HG03045 (cell line): ENCODE measurements around the gene PPP2R2C.

Experiments
- ATAC-seq: cut with Tn5 transposase; IDR thresholded peaks from one replicate; pipeline ENCODE4 v1.9.1; 2021; ENCODE audit warnings: mild to moderate bottlenecking, moderate library complexity; ENCODE audit not compliant: unreplicated experiment

The PPP2R2C gene

DNA sequence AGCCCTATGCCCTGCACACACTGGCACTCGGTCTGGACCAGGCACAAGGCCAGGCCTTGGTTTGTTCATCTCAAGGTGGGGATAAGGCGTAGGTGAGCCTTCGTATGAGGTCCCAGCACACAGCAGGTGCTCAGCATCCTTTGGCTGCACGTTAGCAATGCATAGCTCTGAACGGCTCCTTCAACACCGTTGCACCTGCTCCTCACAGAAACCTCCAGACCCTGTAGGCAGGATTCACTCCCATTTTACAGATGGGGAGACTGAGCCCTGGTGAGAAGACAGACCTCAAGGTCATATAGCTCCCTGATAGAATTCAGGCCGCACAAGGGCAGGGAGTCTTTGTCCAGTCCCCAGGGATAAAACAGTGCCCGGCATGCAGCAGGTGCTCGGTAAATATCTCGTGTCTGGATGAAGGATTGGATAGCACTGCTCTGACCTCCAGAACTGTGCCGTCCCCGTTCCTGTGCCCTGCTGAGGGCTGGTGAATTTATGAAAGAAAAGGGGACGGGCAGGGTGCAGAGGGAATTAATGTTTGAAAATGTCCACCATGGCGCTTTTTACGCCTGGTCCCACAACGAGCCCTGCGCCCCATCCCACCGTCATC, 2.4 kb downstream of the PPP2R2C start:
- no peak for ATAC-seq

DNA sequence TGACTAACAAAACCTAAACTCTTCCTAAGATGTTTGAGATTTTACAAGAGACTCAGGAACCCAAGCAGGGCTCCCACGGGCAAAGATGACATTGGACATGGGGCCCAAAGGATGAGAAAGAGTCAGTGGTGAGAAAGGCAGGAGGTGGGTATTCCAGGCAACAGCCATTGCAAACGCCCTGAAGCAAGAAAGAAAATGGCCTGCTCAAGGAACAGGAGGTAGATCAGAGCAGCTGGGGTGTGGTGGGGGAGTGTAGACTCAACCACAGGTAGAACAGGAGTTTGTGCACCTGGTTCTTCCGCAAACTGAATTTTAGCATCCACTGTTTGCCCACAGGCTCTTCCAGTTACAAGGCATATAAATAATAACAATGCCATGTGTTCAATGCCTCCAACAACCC, 3.3 kb downstream of the PPP2R2C start:
- no peak for ATAC-seq

DNA sequence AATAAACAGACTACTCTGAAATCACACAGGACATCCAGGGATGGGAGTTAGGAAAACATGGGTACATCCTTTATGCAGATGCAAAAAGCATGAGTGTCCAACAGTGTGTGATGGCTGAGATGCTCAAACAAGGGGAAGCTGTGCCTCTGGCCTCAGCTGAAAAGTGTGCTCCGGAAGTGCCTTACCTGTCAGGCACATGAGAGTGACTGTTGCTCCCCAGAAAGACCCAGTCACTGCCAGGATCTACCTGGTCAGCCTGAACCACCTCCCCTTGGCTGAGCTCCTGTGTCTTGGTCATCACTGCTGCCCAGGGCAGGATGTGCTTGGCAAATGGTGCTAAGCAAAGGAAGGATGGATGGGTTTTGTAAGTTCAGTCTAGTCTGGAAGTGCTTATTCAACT, 4.0 kb downstream of the PPP2R2C start:
- ATAC-seq = no peak

DNA sequence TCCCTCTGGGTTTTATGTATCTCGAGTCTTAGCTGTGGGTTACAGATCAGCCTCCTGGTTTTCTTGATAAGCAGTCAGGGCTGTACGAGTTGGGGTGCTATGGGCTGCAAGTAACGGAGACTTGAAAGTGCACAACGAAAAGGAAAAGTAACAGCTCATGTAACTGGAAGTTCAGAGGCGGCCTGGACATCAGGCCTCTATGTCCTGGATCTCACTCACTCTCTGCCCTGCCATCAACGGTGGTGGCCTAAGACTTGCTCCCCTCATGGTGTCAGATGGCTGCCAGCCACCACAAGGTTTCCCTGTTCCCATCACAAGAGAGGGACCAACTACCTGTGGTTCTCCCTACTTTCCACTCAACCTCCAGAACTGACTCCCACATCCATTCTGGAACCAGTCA, 4.8 kb downstream of the PPP2R2C start:
- no peak for ATAC-seq

DNA sequence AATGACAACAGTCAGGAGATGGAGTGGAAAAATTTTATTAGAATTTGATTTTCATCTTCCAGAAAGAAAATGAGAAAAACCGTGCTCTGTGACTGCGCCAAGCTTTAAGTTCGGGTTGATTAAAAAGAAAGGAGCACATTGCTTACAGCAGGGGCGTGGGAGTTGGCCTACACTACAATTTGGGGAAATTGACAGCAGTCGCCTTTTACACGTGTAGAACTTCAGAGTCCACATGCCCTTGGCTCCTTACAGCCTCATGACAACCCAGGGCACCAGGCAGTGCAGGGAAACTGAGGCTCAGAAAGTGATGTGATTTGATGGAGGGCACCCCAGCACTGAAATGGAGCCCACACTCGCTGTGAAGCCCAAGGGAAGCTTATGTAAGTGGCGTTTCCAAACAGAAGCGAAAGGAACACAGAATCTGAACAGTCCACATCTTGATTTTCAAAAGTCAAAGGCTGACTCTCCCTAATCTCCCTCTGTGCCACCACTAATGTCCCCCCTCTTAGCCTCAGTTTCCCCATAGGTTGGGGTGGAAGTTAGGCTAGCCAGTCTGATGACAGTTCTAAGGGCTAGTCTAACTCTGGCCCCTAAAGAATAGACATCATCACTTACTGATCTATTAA, 5.5 kb downstream of the PPP2R2C start:
- ATAC-seq = no peak

DNA sequence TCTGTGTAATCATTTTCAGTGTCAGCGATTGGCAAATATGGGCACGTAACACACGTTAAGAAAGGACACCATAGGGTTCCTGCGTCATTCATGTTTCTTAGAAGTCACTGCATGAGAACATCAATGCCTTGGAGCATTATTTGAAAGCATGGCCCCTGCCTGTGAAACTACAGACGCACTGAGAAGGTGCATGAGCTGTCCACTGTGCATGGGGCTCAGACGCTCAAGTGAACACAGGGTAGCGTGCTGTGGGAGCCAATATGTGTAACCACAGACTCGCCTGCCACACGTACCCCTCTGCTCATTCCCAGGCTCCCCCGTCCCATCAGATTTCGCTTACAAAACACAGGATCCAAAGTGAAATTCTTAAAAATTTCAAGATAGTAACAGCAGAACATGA, 6.5 kb downstream of the PPP2R2C start:
- no peak for ATAC-seq

DNA sequence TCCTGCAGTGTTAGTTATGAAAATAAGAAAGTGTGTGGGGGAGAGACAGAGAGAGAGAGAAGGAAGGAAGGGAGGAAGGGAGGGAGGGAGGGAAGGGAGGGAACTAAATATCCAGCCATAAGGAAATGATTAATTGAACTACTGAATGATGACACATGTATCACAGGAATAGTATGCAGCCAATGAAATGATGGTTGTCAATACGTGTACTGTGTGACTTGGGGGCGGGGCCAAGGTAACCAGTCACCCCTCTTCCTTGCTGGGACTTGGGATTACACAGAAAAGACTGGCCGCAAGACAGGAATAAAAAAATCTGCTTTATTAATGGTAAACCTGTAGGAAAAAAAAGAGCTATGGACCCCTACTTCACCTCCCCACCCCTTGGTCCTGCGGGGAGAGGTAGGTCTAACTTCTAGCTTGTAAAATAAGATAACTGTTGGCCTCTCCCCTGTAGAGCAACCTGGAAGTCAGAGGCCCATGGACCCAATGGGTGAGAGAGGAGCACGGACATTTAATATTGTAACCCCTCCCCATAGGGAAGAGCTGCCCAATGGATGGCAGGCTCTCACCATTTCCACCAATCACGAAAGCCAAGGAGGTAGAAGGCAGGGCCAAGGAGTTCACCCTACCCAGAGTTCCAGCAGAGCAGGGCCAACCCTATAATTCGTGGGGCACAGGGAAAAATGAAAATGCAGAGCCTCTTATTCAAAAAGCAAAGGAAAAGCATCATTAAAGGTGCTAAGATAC, 7.4 kb downstream of the PPP2R2C start:
- ATAC-seq = no peak

DNA sequence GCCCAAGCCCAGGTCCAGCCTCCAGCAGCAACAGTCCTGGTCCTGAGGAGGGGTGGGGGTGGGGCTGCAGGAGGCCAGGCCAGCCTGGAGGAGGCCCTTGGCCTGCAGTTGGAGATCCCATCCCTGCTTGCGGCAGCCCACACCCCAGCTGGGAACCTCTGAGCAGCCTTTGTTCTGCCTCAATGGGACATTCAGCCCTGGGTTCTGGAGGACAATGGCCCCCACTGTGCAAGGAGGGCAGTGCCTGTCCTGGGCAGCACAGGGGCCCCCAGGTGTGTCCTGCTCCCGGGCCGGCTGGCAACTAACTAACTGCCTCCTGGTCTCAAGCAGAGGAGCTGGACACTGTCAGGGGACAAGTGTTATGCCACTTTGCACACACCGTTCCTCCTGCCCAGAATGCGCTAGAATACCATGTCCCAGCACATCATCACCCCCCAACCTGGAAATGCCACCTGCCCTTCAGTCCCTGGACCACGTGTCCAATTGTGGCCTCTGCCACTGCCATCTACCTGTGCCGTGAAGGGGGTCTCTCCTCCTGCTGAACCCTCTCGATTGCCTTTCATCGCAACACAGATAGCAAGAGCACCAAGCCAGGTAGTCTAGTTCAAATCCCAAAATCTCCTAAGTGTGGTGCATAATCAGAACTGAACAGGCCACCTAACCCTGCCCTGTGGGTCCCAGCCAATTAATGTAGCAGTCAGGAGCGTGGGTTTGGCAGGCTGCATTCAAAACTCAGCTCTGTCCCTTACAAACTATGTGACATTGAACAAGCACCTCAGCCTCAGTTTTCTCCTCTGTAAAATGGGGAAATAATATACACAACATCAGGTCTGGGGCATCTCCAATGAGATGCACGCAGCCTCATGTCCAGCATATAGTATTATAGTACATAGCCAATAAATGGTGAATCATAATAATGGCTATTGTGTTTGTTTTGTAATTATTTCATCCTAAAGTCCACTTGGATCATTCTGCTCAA, 8.8 kb downstream of the PPP2R2C start:
- ATAC-seq = no peak

DNA sequence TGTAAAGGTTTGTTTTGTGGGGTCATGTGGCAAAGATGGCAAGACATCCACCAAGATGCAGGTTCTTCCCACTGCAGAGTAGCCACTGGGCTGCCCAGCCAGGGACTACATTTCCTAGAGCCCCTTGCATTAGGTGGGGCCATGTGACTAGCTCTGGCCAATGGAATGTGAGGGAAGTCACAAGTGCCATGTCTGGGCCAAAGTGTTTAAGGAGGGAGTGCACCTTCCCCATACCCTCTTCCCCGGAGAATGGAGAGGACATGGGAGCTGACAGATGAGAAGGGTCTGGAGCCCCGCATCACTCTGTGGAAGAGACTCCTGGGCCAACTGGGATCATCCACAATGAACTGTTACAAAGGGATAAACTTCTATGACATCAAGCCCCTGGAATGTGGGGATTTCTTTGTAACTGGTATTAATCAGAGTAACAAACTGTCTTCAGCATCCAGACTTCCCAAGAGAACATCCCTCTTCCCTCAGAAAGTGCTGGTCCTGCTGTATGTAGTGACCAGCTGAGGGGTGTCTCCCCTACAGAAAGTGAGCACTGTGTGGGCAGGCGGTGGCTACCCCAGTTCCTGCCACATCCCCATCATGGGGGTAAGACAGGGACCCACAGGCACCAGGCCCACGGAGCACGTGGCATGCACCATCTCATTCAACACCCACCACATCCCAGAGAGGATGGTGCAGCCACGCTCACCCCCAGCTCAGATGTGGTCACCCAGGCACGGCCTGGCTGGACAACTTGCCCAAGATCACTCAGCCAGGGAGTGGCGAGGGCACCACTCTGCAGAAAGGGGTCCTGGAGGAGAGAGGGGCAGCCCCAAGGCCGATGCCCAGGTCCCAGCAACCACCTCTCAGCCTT, 10.9 kb downstream of the PPP2R2C start:
- ATAC-seq = no peak

DNA sequence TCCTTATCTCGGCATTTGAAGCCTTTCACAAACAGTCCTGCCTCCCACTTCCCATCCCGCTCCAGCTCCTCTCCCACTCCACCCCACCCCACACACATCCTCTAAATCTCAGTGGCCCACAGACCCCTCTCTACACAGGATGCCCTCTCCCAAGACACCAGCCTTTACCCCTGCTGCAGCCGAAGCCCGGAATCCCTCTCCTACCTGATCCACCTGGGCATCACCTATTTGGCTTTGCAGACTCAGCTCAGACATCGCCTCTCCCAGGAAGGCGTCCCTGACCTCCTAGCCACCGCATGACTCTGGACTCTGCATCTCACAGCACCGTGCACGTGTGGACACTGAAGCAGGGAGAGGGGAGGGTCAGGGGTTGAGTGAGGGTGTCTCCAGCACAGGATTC, 11.5 kb downstream of the PPP2R2C start:
- ATAC-seq = no peak

DNA sequence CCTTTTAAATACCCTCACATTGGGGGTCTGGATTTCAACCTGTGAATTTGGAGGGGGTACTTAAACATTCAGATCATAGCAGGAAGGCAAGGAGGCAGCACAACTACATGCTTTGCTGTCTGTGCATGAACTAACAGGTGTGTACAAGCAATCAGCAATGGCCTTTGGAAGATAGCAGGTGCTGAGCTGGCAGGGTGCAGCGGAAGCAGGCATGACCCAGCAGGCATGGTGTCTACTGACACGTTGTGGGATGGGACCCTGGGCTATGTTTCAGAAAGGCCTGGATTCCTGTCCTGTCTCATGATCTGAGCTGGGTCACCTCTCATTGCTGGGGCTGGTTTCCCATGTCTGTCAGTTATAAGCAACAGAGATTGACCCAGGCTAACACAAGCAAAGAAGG, 13.9 kb downstream of the PPP2R2C start:
- ATAC-seq = no peak

DNA sequence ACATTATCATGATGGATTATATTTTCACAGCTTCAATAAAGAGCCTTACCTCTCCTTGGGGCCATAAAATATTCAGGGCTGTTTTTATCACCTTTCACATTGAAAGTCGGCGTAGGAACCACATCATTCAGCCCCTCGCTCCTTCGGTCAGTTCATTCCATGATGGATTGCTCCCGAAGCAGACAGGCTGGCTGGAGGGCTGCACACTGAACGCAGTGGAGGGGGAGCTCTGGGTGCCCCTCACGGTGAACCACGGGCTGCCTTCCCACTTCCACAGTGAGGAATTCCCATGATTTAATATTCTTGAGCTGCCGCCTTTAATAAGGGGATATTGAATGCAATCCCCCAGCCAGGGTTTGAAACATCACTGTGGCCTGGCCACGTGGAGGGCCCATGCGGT, 16.0 kb downstream of the PPP2R2C start:
- no peak for ATAC-seq

DNA sequence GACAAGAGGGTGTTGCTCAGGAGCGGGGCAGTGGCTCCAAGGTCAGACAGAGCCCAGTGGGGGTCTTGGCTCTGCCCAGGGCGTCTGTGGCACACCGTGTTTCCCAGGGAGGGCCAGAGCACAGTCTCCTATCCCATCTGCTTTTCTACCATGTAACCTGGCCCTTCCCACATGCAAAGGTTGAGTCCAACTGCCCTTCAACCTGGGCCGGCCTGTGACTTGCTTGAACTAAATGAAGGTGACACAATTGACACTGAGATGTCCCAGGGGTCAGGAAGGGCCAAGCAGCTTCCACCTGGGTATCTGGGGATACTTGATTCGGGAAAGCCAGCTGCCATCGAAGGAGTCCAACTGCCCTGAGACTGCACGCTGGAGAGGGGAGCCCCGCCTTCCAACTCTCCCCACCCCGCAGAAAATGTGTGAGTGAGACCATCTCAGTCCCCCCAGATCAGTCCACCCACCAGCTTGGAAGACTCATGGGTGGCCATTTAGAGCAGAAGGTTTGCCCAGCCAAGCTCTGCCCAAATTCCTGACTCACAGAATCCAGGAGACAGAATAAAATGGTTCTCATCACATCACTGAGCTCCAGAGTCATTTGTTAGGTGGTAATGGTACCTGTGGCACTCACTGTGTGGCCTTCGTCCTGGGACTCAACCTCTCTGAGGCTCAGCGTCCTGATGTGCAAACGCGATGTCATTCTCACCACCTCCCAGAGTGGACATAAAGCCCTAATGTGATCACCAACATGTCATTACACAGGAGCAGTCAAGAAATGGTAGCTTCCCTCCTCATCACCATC, 18.1 kb downstream of the PPP2R2C start:
- ATAC-seq = no peak

DNA sequence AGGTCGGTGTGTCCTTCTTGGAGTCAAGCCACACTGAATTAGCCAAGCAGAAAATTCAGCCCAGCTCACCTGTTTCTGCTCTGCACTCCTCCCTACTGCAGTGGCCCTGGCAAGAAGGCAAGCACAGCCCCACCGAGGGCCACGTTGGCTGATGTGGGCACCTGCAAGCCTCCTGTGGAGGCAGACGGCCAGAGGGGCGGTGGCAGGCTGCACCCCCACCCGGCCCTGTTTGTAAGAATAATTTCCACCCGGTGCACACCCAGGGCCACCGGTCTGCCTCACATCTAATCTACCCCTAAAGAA, 18.8 kb downstream of the PPP2R2C start:
- ATAC-seq = no peak

DNA sequence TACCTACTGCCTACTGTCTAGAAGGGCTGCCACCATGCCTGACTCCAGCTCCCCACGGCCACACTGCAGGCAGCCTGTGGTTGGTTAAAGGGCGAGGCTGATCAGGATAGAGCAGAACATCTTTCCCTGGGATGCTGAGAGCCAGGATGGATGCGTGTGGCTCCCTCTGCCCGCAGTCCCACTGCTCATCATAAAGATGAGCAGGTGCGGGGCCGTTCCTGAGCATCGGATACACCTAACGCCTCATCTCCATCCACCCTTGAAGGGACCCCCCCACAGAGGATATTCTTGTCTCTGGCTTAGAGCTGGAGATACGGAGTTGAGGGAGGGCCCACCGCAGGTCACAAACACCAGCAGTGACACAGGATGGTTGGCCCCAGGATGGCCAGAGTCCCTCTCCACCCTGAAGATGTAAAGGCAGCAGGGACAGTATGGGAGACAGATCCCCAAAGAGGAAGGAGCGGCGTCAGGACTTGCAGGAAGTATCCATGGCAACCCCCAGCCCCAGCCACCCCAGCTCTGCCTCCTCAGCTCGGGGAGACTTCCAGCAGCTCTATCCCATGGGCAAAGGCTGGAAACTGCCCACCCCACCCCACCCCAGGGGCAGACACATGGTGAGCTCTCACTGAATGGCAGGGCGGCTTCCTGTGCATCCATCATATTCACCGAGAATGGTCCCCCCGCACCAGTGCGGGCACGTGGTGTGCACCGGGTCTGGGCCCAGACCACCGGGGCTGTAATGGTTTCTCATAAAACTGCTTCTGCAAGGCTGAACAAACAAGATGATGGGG, 19.3 kb downstream of the PPP2R2C start:
- ATAC-seq = no peak

DNA sequence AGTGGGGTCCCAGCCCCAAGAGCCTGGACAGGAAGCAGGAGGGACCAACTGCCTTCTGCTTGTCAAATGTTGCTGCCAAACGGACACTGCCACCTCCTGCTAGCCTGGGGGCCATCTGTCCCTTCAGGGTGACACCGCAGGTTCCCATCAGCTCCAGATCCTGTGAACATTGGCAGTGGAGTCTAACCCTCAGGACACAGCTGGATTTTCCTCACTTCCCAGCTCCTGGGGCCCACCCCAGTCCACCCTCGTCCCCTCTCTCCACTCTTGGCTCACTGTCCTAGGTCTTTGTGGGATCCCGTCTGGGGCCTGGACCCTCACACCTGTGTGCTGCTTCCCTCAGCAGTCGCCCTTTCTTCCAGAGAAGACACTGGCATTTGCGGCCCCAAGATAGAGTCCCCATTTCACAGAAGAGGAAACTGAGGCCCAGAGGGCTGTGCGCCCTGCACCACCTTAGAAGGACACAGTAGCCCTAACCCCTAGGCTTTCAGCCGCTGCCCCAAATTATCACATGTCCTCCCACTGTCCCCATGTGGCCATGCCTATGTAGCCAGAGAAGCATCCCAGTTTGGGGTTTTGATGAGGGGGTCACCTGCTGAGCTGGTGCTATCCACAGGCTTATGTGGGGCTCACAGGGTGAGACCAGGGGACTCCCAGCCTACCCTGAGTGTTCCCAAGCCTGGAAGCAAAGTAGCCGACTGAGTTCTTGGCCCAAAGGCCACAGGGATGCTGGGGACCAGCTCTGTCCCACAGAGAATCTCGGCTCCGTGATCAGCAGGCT, 20.1 kb downstream of the PPP2R2C start:
- no peak for ATAC-seq

DNA sequence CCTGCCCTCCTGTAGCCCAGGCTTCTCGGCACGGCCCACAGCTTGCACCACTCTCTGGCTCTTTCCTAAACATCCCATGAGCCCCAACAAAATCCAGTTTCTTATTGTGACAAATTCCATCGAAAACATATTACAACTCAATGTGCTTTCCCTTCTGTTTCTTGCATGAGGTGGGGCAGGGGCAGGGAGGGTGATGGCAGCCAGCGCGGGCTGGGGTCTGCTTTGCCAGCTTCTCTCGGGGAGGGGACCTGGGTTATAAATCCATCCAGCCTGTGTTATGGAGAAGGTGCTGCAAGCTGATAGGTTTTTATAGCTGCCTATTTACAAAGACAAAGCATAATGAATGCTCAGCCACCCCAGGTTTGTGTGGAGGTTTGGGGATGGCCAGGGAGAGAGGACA, 21.1 kb downstream of the PPP2R2C start:
- ATAC-seq = no peak

DNA sequence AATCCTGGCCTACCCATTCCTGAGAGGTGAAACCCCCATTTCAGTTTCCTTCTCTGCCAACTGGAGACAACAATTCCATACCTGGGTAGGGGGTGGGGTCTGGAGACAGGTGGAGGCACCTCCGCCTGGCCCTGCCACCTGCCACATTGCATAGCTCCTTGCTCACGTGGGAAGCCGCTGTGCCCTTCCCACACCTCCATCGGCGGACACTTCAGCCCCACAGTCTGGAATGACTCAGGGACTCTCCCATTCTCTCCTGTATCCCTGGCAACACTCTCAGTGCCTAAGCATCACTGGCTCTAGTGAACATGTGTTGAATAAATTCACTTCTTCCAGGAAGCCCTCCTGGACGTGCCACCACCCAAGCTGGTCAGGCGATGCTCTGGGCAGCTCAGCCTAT, 21.7 kb downstream of the PPP2R2C start:
- ATAC-seq = no peak
